ENCODE results near the gene KCNT2. TPM values are rescaled to one million over a fixed set of nuclear protein-coding genes. Genes with fewer than 3 reads are reported as not detected.

Gene KCNT2
- total and polyA plus RNA-seq, 4 donors, result 1.7 to 11.2 (median 6.8) TPM

GRCh38 chr1:196427976-196428734 is 180.1 kb downstream of the KCNT2 start:
- 74% methylated on average over 5 of the region's 5 CpGs for whole genome bisulfite sequencing
- Histone ChIP-seq H3K27ac (ENCODE audit: low read depth in 1 of 2, low read length in 2 of 2) (no peak overlapping the region), H3K4me1 (ENCODE audit: control insufficient read depth in 4 of 4, insufficient read depth in 4 of 4, low read length in 3 of 4) (peaks cover 0 to 4% (median 0%) of the 10 kb centered on the region in 4 donors), H3K27me3 (ENCODE audit: control insufficient read depth in 4 of 4, insufficient read depth in 4 of 4, low read length in 3 of 4) (no peaks in the 10 kb centered on the region), H3K9ac (ENCODE audit: low read depth in 1 of 2, low read length in 2 of 2) (no peak overlapping the region), H3K9me3 (ENCODE audit: control insufficient read depth in 4 of 4, low read length in 3 of 4) (no peaks in the 10 kb centered on the region), H3K36me3 (ENCODE audit: control insufficient read depth in 4 of 4, insufficient read depth in 3 of 4, low read depth in 1 of 4, low read length in 3 of 4) (peaks cover 0 to 4% (median 0%) of the 10 kb centered on the region in 4 donors), H3K4me3 (ENCODE audit: low read depth in 1 of 3, low read length in 3 of 3) (no peak overlapping the region)
- no peak for TF ChIP-seq HNF4A (conservative IDR thresholded peaks at IDR 0.05)
- TF ChIP-seq TAF1 (conservative IDR thresholded peaks at IDR 0.05), result no peak
- TF ChIP-seq CTCF (IDR thresholded peaks at IDR 0.05; ENCODE audit: low read depth, low read length, missing input control), result no peak
- TF ChIP-seq GABPA (IDR thresholded peaks at IDR 0.05 in 1 of 2, conservative IDR thresholded peaks at IDR 0.05 in 1 of 2), result no peak
- no peak for TF ChIP-seq RAD21 (IDR thresholded peaks at IDR 0.05)
- TF ChIP-seq HNF4G (IDR thresholded peaks at IDR 0.05), result no peak
- DNase-seq (ENCODE audit: low spot score), result no peak

GRCh38 chr1:196425513-196425912 is 182.7 kb downstream of the KCNT2 start:
- H3K4me3 ChIP-seq (ENCODE audit: low read depth in 1 of 3, low read length in 3 of 3), result no peak overlapping the region
- no peaks in the 10 kb centered on the region for H3K27me3 ChIP-seq (ENCODE audit: control insufficient read depth in 4 of 4, insufficient read depth in 4 of 4, low read length in 3 of 4)
- peaks cover 0 to 2% (median 1%) of the 10 kb centered on the region in 4 donors for H3K36me3 ChIP-seq (ENCODE audit: control insufficient read depth in 4 of 4, insufficient read depth in 3 of 4, low read depth in 1 of 4, low read length in 3 of 4)
- no peak overlapping the region for H3K9ac ChIP-seq (ENCODE audit: low read depth in 1 of 2, low read length in 2 of 2)
- WGBS, result 92% methylated on average over 1 of the region's 1 CpG
- no peak overlapping the region for H3K27ac ChIP-seq (ENCODE audit: low read depth in 1 of 2, low read length in 2 of 2)
- no peak for DNase-seq (ENCODE audit: low spot score)
- peaks cover 0 to 4% (median 0%) of the 10 kb centered on the region in 4 donors for H3K4me1 ChIP-seq (ENCODE audit: control insufficient read depth in 4 of 4, insufficient read depth in 4 of 4, low read length in 3 of 4)
- no peaks in the 10 kb centered on the region for H3K9me3 ChIP-seq (ENCODE audit: control insufficient read depth in 4 of 4, low read length in 3 of 4)
- no peak for TF ChIP-seq EGR1 (IDR thresholded peaks at IDR 0.05; ENCODE audit: low read depth in 2 of 2)
- TF ChIP-seq RAD21 (IDR thresholded peaks at IDR 0.05), result peak in 1 of 2 donors; percentile 24

GRCh38 chr1:196423612-196424011 is 184.6 kb downstream of the KCNT2 start:
- H3K4me1 ChIP-seq (ENCODE audit: control insufficient read depth in 4 of 4, insufficient read depth in 4 of 4, low read length in 3 of 4), result peaks cover 0 to 4% (median 0%) of the 10 kb centered on the region in 4 donors
- no peak for DNase-seq (ENCODE audit: low spot score)
- H3K36me3 ChIP-seq (ENCODE audit: control insufficient read depth in 4 of 4, insufficient read depth in 3 of 4, low read depth in 1 of 4, low read length in 3 of 4), result peaks cover 0 to 2% (median 1%) of the 10 kb centered on the region in 4 donors
- H3K9ac ChIP-seq (ENCODE audit: low read depth in 1 of 2, low read length in 2 of 2), result no peak overlapping the region
- no peaks in the 10 kb centered on the region for H3K27me3 ChIP-seq (ENCODE audit: control insufficient read depth in 4 of 4, insufficient read depth in 4 of 4, low read length in 3 of 4)
- no peaks in the 10 kb centered on the region for H3K9me3 ChIP-seq (ENCODE audit: control insufficient read depth in 4 of 4, low read length in 3 of 4)
- H3K27ac ChIP-seq (ENCODE audit: low read depth in 1 of 2, low read length in 2 of 2), result no peak overlapping the region
- TF ChIP-seq REST (IDR thresholded peaks at IDR 0.05), result no peak
- no peak for TF ChIP-seq ZBTB33 (IDR thresholded peaks at IDR 0.05)
- no peak for TF ChIP-seq GABPA (IDR thresholded peaks at IDR 0.05 in 1 of 2, conservative IDR thresholded peaks at IDR 0.05 in 1 of 2)
- TF ChIP-seq NR2F2 (IDR thresholded peaks at IDR 0.05), result no peak
- peak; percentile 22 for TF ChIP-seq YY1 (IDR thresholded peaks at IDR 0.05)
- no peak overlapping the region for H3K4me3 ChIP-seq (ENCODE audit: low read depth in 1 of 3, low read length in 3 of 3)

Measured in liver (tissue), 9 donors.